Osteoblast (primary cell): ENCODE results near the gene DAPK1. TPM values are rescaled to one million over a fixed set of nuclear protein-coding genes. Genes with fewer than 3 reads are reported as not detected.

Experiments used
- DNase-seq: peaks from one replicate; pipeline ENCODE4 v3.0.0; 2011; ENCODE audit warnings: low spot score, mixed read lengths; ENCODE audit not compliant: insufficient read length; ENCODE audit errors: missing footprints
- H2AFZ ChIP-seq: 2 replicates; pipeline ENCODE4 v1.6.0; 2011; ENCODE audit warnings: mild to moderate bottlenecking, low read length
- H3K27ac ChIP-seq: 2 replicates; pipeline ENCODE4 v1.5.1; 2011; ENCODE audit warnings: mild to moderate bottlenecking, low read depth, low read length, moderate library complexity
- H3K27me3 ChIP-seq: 2 replicates; pipeline ENCODE4 v1.6.0; 2012; ENCODE audit warnings: mild to moderate bottlenecking, control low read depth, inconsistent platforms, low read length, moderate library complexity; ENCODE audit not compliant: insufficient read depth
- H3K36me3 ChIP-seq: 2 replicates; pipeline ENCODE4 v1.5.1; 2011; ENCODE audit warnings: mild to moderate bottlenecking, low read length, control low read depth, moderate library complexity; ENCODE audit not compliant: insufficient read depth
- H3K4me1 ChIP-seq: 2 replicates; pipeline ENCODE4 v1.5.1; 2011; ENCODE audit warnings: mild to moderate bottlenecking, low read length, control low read depth, moderate library complexity; ENCODE audit not compliant: insufficient read depth
- H3K4me2 ChIP-seq: 2 replicates; pipeline ENCODE4 v1.6.0; 2011; ENCODE audit warnings: mild to moderate bottlenecking, low read length; ENCODE audit not compliant: insufficient read depth
- H3K4me3 ChIP-seq: fragments of 200-600 bp; sonication (generic); 3 replicates; pipeline ENCODE4 v1.5.1; 2012; ENCODE audit warnings: mild to moderate bottlenecking, low read length, inconsistent platforms; ENCODE audit not compliant: insufficient read depth
- H3K79me2 ChIP-seq: 2 replicates; pipeline ENCODE4 v1.6.0; 2012; ENCODE audit warnings: mild to moderate bottlenecking, low read length, control low read depth, inconsistent platforms; ENCODE audit not compliant: insufficient read depth
- H3K9me3 ChIP-seq: 2 replicates; pipeline ENCODE4 v1.5.1; 2011; ENCODE audit warnings: low read depth, low read length, control low read depth
- H4K20me1 ChIP-seq: 2 replicates; pipeline ENCODE4 v1.6.0; 2012; ENCODE audit warnings: mild to moderate bottlenecking, low read length, control low read depth; ENCODE audit not compliant: insufficient read depth
- CTCF ChIP-seq: IDR thresholded peaks from 2 replicates; pipeline ENCODE4 v1.5.1; 2011; ENCODE audit warnings: mild to moderate bottlenecking, low read depth, low read length, moderate library complexity; ENCODE audit errors: extremely low read depth
- total RNA-seq: library from RNA; depleted of rRNA; stranded (reverse); fragments of >200 nt; gene quantifications from 2 replicates; pipeline ENCODE4 v1.2.3, GENCODE V29; 2012

DAPK1 gene
- total RNA-seq, 1 donor: 55.4 TPM

- no peak for TF ChIP-seq CTCF
- peak overlapping the region; percentile 100 for H3K27ac ChIP-seq
- no peak overlapping the region for H3K4me3 ChIP-seq
- H4K20me1 ChIP-seq: no peaks in the 10 kb centered on the region
- H3K9me3 ChIP-seq: no peaks in the 10 kb centered on the region
- no peak for DNase-seq
- H3K79me2 ChIP-seq: no peaks in the 10 kb centered on the region
- H3K27me3 ChIP-seq: no peaks in the 10 kb centered on the region
- H3K4me2 ChIP-seq: no peak overlapping the region
- H3K36me3 ChIP-seq: no peaks in the 10 kb centered on the region
- no peak overlapping the region for H2AFZ ChIP-seq
- H3K4me1 ChIP-seq: peaks cover 43% of the 10 kb centered on the region
Measured at GRCh38 chr9:87710443-87710842, 212.8 kb downstream of the DAPK1 start.

GRCh38 chr9:87711857-87712800, 214.5 kb downstream of the DAPK1 start:
- Histone ChIP-seq H3K27me3 (no peaks in the 10 kb centered on the region), H3K36me3 (no peaks in the 10 kb centered on the region), H3K27ac (peak overlapping the region; percentile 100), H3K4me2 (peak overlapping the region; percentile 77), H2AFZ (peak overlapping the region; percentile 70), H3K4me1 (peaks cover 49% of the 10 kb centered on the region), H3K4me3 (peak overlapping the region; percentile 33), H4K20me1 (no peaks in the 10 kb centered on the region), H3K9me3 (no peaks in the 10 kb centered on the region), H3K79me2 (no peaks in the 10 kb centered on the region)
- TF ChIP-seq CTCF: no peak
- peak; percentile 91 for DNase-seq

- no peak for DNase-seq
- peak overlapping the region; percentile 77 for H3K4me2 ChIP-seq
- H3K4me3 ChIP-seq: peak overlapping the region; percentile 32
- H3K79me2 ChIP-seq: no peaks in the 10 kb centered on the region
- no peaks in the 10 kb centered on the region for H3K36me3 ChIP-seq
- no peak overlapping the region for H2AFZ ChIP-seq
- no peaks in the 10 kb centered on the region for H3K9me3 ChIP-seq
- no peak for TF ChIP-seq CTCF
- H3K4me1 ChIP-seq: peaks cover 49% of the 10 kb centered on the region
- peak overlapping the region; percentile 100 for H3K27ac ChIP-seq
- no peaks in the 10 kb centered on the region for H3K27me3 ChIP-seq
- no peaks in the 10 kb centered on the region for H4K20me1 ChIP-seq
Measured at GRCh38 chr9:87712801-87713277, 215.2 kb downstream of the DAPK1 start.
